ENCODE data around the gene TBL1XR1.

GRCh38 chr3:177069514-177070329 is 127.6 kb downstream of the TBL1XR1 start:
- no peak for TF ChIP-seq CTCF (conservative IDR thresholded peaks at IDR 0.05 in 1 of 2, IDR thresholded peaks at IDR 0.05 in 1 of 2; ENCODE audit: extremely low read depth in 1 of 2, insufficient read depth in 1 of 2, low read depth in 1 of 2, low read length in 2 of 2)
- no peak for TF ChIP-seq EZH2 (IDR thresholded peaks at IDR 0.05; ENCODE audit: borderline replicate concordance, low read length)
